Panc1 (cell line): Measurements from ENCODE around the gene CGREF1. TPM values are rescaled to one million over a fixed set of nuclear protein-coding genes. Genes with fewer than 3 reads are reported as not detected.

ENCODE experiments used
- ATAC-seq: fragments of 200-7000 bp; cut with Tn5 transposase; 2 replicates; pipeline ENCODE4 v1.9.1; 2020; ENCODE audit warnings: mild to moderate bottlenecking, moderate library complexity
- BruUV-seq: library from RNA; stranded (reverse); fragments of 400-500 nt; replicated peaks from 2 replicates; lab custom pipeline; 2021; lab: Mats Ljungman, UMichigan
- CTCF ChIA-PET: fragments of 300-600 bp; sonication (Branson Sonifier 250); formaldehyde crosslinking; loops from one replicate; lab custom pipeline; 2022; ENCODE audit warnings: antibody characterized with exemption; lab: Charles Lee
- POLR2A ChIA-PET: fragments of 300-600 bp; sonication (Branson Sonifier 250); formaldehyde crosslinking; loops from one replicate; lab custom pipeline; 2022; ENCODE audit warnings: antibody characterized with exemption; lab: Charles Lee
- DNase-seq: peaks from one replicate; pipeline ENCODE4 v3.0.0-alpha.2; 2010; ENCODE audit warnings: low read depth, low spot score
- H3K27ac ChIP-seq: 2 replicates; pipeline ENCODE4 v1.5.1; 2011; ENCODE audit warnings: mild to moderate bottlenecking, low read length, inconsistent platforms
- H3K27me3 ChIP-seq: fragments of 200-500 bp; sonication (Bioruptor generic); 2 replicates; pipeline ENCODE4 v1.6.0; 2014; ENCODE audit warnings: low read length, inconsistent platforms; ENCODE audit not compliant: control insufficient read depth, insufficient read depth
- H3K36me3 ChIP-seq: fragments of 200-500 bp; sonication (Bioruptor generic); 2 replicates; pipeline ENCODE4 v1.5.1; 2014; ENCODE audit warnings: inconsistent platforms, mild to moderate bottlenecking, low read length, moderate library complexity; ENCODE audit not compliant: control insufficient read depth, insufficient read depth
- H3K4me1 ChIP-seq: 2 replicates; pipeline ENCODE4 v1.5.1; 2011; ENCODE audit warnings: inconsistent platforms, mild to moderate bottlenecking, low read length, moderate library complexity; ENCODE audit not compliant: control insufficient read depth, insufficient read depth
- H3K4me3 ChIP-seq, 2 experiments: 2 replicates each; pipeline ENCODE4 v1.5.1; 2011 to 2012; ENCODE audit warnings: low read depth in 2 of 2, low read length in 2 of 2, mild to moderate bottlenecking in 2 of 2, inconsistent platforms in 1 of 2, moderate library complexity in 1 of 2
- H3K9me3 ChIP-seq: fragments of 200-500 bp; sonication (Bioruptor generic); 2 replicates; pipeline ENCODE4 v1.5.1; 2014; ENCODE audit warnings: low read depth, mild to moderate bottlenecking, inconsistent platforms, low read length, moderate library complexity; ENCODE audit not compliant: control insufficient read depth, insufficient read depth
- POLR2AphosphoS5 ChIP-seq: IDR thresholded peaks from 2 replicates; pipeline ENCODE4 v1.6.1; 2012; ENCODE audit warnings: mild to moderate bottlenecking, low read depth, low read length, moderate library complexity
- REST ChIP-seq, 2 experiments: IDR thresholded peaks; 2 replicates each; pipeline ENCODE4 v1.6.1; 2011 to 2012; ENCODE audit warnings: low read depth in 2 of 2, control low read depth in 1 of 2, low read length in 1 of 2, mild to moderate bottlenecking in 1 of 2, moderate library complexity in 1 of 2; ENCODE audit not compliant: insufficient read depth in 1 of 2
- SIN3A ChIP-seq: IDR thresholded peaks from 2 replicates; pipeline ENCODE4 v1.6.1; 2012; ENCODE audit warnings: low read depth, mild to moderate bottlenecking, low read length, moderate library complexity, borderline replicate concordance; ENCODE audit not compliant: insufficient read depth
- TCF7L2 ChIP-seq: IDR thresholded peaks from 2 replicates; pipeline ENCODE4 v1.6.1; 2011; ENCODE audit warnings: mild to moderate bottlenecking, low read depth, low read length, inconsistent platforms
- in situ Hi-C: cut with HindIII; loops from 2 replicates; pipeline ENCODE4 v1.10.0; 2016; ENCODE audit warnings: low sequenced_read_pairs, low pct_unique_long_range_greater_than_20kb
- intact Hi-C: fragments of 100-400 bp; cut with micrococcal nuclease; formaldehyde crosslinking; loops from one replicate; pipeline ENCODE4 v1.10.0; 2022; ENCODE audit not compliant: unreplicated experiment
- total RNA-seq: library from RNA; stranded (reverse); gene quantifications from one replicate; pipeline ENCODE4 v1.2.1, GENCODE V29; 2021; ENCODE audit not compliant: unreplicated experiment
- TF ChIP-seq, protein P1 (sequence below): fragments of 450-650 bp; IDR thresholded peaks from 2 replicates; pipeline ENCODE4 v1.5.1; 2017; ENCODE audit warnings: mild to moderate bottlenecking

Gene CGREF1
- total RNA-seq, 1 experiment from 2014 or later, result 10.1 TPM

- no peak for ATAC-seq
- Histone ChIP-seq H3K27ac (no peak overlapping the region), H3K9me3 (no peaks in the 10 kb centered on the region), H3K27me3 (no peaks in the 10 kb centered on the region), H3K4me1 (peaks cover 7% of the 10 kb centered on the region), H3K4me3 (no peak overlapping the region), H3K36me3 (no peaks in the 10 kb centered on the region)
- TF ChIP-seq REST (IDR thresholded peaks at IDR 0.05; ENCODE audit: insufficient read depth in 1 of 2, low read depth in 2 of 2, low read length in 1 of 2) (no peak), POLR2AphosphoS5 (no peak), SIN3A (no peak)
- TF ChIP-seq, protein P1, sequence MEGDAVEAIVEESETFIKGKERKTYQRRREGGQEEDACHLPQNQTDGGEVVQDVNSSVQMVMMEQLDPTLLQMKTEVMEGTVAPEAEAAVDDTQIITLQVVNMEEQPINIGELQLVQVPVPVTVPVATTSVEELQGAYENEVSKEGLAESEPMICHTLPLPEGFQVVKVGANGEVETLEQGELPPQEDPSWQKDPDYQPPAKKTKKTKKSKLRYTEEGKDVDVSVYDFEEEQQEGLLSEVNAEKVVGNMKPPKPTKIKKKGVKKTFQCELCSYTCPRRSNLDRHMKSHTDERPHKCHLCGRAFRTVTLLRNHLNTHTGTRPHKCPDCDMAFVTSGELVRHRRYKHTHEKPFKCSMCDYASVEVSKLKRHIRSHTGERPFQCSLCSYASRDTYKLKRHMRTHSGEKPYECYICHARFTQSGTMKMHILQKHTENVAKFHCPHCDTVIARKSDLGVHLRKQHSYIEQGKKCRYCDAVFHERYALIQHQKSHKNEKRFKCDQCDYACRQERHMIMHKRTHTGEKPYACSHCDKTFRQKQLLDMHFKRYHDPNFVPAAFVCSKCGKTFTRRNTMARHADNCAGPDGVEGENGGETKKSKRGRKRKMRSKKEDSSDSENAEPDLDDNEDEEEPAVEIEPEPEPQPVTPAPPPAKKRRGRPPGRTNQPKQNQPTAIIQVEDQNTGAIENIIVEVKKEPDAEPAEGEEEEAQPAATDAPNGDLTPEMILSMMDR, result no peak
- DNase-seq, result no peak
- POLR2A ChIA-PET, result no interaction called here
- BruUV-seq, result no TSS peak
- CTCF ChIA-PET, result no interaction called here
- in situ Hi-C loops, result no loop called here
- intact Hi-C loops, result loop anchor here (10.0 kb wide), 1 partner anchor 119 kb away; no protein-coding TSS in a partner anchor
Measured at GRCh38 chr2:27083410-27084296, 35.3 kb downstream of the CGREF1 start.

DNA sequence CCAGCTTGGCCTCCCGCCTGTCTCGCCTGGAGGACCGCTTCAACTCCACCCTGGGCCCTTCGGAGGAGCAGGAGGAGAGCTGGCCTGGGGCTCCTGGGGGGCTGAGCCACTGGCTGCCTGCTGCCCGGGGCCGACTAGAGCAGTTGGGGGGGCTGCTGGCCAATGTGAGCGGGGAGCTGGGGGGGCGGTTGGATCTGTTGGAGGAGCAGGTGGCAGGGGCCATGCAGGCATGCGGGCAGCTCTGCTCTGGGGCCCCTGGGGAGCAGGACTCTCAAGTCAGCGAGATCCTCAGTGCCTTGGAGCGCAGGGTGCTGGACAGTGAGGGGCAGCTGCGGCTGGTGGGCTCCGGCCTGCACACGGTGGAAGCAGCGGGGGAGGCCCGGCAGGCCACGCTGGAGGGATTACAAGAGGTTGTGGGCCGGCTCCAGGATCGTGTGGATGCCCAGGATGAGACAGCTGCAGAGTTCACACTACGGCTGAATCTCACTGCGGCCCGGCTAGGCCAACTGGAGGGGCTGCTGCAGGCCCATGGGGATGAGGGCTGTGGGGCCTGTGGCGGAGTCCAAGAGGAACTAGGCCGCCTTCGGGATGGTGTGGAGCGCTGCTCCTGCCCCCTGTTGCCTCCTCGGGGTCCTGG is 36.0 kb downstream of the CGREF1 start:
- Histone ChIP-seq H3K9me3 (no peaks in the 10 kb centered on the region), H3K36me3 (no peaks in the 10 kb centered on the region), H3K4me1 (peaks cover 7% of the 10 kb centered on the region), H3K27ac (no peak overlapping the region), H3K27me3 (no peaks in the 10 kb centered on the region), H3K4me3 (no peak overlapping the region)
- DNase-seq, result no peak
- TF ChIP-seq, protein P1, result no peak
- TF ChIP-seq POLR2AphosphoS5, result no peak
- no peak for TF ChIP-seq TCF7L2
- no peak for TF ChIP-seq REST (IDR thresholded peaks at IDR 0.05; ENCODE audit: insufficient read depth in 1 of 2, low read depth in 2 of 2, low read length in 1 of 2)
- no peak for TF ChIP-seq SIN3A
- no TSS peak for BruUV-seq
- ATAC-seq, result no peak
- ChIA-PET CTCF (no interaction called here), POLR2A (no interaction called here)
- intact Hi-C loops, result loop anchor here (10.0 kb wide), 1 partner anchor 118 kb away; no protein-coding TSS in a partner anchor
- in situ Hi-C loops, result no loop called here
